HG02973 (cell line): ENCODE data around the gene NABP2.
"Not testable (repeated sequence)": the region's sequence is repeated elsewhere in the genome, so short reads cannot be mapped to it uniquely, and the experiment has no call there.

Experiments
- ATAC-seq: cut with Tn5 transposase; IDR thresholded peaks from one replicate; pipeline ENCODE4 v1.9.1; 2021; ENCODE audit warnings: moderate library complexity; ENCODE audit not compliant: unreplicated experiment

NABP2 gene

DNA sequence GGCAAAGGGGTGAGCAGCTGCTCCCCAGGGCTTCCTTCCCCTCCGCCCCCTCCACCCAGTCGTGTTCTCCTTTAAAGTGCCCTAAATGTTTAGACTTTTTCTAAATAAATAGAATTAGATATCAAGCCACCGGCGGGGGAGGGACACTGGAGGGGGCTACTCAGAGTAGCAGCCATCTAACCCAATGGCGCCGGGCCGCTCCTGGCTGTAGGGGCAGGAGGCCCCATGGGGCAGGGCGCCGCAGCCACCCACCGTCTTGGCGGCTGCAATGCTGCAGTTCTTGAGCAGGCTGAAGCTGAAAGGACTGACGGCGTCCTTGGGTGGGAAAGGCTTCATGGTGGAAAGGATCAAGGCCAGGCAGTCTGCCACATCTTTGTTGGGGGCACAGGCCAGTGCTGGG lies 18.8 kb downstream of the NABP2 start:
- ATAC-seq: no peak

DNA sequence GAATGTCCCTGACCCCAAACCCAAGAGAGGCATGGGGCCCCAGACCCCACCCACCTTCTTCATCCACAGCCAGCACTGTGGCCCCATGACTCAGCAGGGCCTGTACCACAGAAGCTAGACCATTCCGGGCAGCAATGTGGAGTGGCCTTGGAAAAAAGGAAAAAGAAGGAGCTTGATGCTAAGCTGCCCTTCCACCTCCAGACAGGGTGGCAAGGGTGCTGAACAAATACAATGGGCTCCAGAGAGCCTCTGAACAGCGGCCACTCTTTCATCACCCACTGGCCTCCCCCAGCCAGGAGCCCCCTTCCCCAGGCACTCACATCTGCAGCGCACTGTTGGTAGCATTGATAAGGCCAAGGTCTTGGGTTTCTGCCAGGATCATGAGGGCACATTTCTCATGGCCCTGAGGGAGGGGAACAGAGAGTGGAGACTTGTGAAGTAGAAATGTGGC lies 19.6 kb downstream of the NABP2 start:
- no peak for ATAC-seq

DNA sequence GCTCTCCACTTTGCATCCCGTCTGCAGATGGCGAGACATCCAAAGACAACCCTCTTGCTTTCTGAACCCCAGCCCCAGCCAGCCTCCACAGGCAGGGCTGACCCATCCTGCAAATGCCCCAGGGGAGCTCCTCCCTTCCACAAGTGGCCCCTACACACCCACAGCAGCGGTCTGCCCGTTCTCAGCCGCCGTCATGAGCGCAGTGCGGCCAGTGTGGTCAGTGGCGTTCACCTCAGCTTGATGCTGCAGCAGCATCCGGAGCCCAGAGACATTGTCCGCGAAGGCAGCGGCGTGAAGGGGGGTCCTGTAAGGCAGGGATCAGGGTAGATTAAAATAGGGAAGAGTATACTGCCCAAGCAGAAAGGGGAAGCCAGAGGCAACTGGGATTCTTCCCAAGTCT lies 20.4 kb downstream of the NABP2 start:
- no peak for ATAC-seq

- ATAC-seq: no peak
Measured at GRCh38 chr12:56247923-56248322, 23.8 kb downstream of the NABP2 start.

- no peak for ATAC-seq
Measured at GRCh38 chr12:56248711-56249110, 24.6 kb downstream of the NABP2 start.

DNA sequence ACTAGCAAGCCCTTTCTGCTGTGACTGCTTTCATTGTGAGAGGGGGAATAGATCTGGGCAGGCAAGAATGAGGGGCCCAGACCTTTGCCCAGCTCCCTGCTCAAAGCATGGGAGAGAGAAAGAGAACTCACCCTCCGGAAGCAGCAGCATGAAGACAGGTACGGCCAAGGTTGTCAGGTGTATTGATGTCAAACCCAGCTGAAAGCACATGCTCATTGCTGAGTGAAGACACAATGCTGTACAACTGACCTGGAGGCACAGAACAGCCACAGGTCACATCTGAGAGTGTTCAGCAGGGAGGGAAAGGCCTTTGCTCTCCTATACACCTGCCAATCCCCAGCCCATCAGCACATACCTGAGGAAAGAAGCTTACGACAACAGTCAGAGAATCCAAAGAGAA lies 28.5 kb downstream of the NABP2 start:
- no peak for ATAC-seq

DNA sequence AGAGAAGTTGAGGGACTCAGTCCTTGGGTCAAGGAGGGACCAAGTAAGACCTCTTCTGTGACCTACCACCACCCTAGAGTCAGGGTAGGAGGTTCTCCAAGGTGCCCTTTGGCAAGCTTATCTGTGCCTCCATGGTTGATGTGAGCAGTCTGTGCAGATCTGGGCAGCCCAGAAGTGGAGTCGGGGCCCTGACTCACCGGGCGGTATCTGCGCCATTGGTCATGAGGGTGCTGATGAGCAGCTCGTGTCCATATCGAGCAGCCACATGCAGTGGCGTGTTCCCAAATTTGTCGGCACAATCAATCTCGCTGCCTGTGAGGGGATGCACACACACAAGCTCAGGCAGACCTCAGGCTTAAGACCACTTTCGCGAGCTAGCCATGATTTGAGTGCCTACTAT lies 28.9 kb downstream of the NABP2 start:
- ATAC-seq: no peak

DNA sequence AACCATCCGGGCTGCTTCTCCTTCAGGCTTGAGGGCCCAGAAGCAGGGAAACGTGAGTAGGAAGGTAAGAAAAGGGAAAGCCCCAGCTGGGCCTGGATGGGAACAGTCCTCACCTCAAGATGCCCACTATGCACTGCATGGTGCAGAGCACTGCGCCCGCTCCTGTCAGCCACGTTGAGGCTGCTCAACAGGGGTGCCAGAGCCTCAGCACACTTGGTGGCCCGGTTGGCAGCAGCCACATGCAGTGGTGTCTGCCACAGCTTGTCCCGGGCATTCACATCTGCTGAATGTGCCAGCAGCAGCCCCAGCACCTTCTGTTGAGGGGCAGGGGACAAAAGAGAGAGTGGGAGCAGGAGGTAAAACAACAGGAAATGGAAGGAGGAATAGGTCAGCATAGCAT lies 31.5 kb downstream of the NABP2 start:
- no peak for ATAC-seq

GRCh38 chr12:56256326-56256960 lies 32.3 kb downstream of the NABP2 start:
- no peak for ATAC-seq

DNA sequence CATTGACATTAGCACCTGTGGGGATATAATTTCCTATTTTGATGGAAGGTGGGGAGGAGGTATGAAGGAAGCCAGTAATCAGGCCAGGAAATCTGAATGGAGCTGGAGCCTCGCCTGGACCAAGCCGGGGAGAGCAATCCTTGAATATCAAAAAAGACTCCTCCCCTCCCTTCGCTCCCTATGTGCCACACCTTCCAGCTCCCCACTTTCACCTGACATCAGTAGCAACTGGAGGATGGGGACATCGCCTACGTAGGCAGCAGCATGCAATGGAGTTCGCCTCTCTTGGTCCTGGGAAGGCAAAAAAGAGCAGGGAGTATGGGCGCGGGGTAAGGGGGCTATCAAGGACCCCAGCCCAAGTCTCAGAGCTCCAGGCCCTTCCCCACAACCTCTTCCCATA lies 32.9 kb downstream of the NABP2 start:
- no peak for ATAC-seq

DNA sequence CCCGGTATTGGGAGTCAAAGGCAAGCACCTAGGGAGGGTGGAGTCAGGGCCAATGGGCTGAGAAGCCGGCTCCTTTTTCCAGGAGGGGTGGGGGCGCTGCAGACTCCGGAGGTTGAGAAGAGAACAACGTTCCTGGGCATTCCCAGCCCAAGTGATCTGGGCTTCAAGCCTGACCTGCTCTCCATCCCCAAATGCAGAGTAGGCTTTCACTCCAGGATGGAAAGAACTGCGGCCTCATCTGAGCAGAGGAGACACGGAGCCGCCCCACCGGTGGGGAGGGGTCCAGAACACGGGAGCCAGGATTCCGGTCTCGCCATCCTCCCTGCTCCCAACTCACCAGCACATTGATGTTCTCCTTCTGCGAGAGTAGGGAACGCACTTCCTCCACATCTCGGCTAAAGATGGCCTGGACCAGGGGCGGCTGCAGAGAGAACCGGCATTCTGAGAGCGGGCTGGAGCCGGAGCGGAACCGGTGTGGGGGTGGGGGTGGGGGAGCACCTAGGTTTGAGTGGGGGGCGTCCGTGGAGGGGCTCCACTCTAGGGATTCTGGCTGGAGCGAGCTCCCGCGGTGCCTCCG lies 33.4 kb downstream of the NABP2 start:
- ATAC-seq: peak; percentile 21

GRCh38 chr12:56258068-56258819 lies 34.1 kb downstream of the NABP2 start, which contains the start of gene ANKRD52:
TSS of gene ANKRD52 (minus strand) at chr12:56258384. CDS start at chr12:56258269, 115 bp downstream.
- peak; percentile 82 for ATAC-seq

- ATAC-seq: no peak
Measured at GRCh38 chr12:56258820-56259183, 34.7 kb downstream of the NABP2 start.

DNA sequence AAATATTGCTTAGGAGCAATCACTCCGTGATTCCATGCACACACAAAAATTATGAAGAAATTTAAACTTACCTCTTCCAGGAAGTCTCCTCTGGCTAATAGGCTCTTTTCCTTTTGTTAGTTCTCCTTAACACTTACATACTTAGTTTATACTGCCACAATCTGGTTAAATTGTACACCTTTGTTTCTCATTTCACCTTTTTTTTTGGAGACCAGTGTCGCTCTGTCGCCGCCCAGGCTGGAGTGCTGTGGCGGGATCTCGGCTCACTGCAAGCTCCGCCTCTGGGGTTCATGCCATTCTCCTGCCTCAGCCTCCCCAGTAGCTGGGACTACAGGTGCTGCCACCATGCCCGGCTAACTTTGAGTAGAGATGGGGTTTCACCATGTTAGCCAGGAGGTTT lies 36.2 kb downstream of the NABP2 start:
- ATAC-seq: no peak

GRCh38 chr12:56260921-56261320 lies 36.8 kb downstream of the NABP2 start:
- no peak for ATAC-seq

GRCh38 chr12:56261503-56262232 lies 37.5 kb downstream of the NABP2 start:
- no peak for ATAC-seq

DNA sequence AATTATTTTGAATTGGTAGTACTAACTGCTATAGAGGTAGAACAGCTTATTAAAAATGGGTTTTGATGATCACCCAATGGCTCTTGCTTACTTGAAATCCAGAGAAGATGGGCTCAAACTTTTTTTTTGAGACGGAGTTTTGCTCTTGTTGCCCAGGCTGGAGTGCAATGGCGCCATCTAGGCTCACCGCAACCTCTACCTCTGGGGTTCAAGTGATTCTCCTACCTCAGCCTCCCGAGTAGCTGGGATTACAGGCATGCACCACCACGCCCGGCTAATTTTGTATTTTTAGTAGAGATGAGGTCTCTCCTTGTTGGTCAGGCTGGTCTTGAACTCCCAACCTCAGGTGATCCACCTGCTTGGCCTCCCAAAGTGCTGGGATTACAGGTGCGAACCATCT lies 38.8 kb downstream of the NABP2 start:
- ATAC-seq: not testable (repeated sequence)

DNA sequence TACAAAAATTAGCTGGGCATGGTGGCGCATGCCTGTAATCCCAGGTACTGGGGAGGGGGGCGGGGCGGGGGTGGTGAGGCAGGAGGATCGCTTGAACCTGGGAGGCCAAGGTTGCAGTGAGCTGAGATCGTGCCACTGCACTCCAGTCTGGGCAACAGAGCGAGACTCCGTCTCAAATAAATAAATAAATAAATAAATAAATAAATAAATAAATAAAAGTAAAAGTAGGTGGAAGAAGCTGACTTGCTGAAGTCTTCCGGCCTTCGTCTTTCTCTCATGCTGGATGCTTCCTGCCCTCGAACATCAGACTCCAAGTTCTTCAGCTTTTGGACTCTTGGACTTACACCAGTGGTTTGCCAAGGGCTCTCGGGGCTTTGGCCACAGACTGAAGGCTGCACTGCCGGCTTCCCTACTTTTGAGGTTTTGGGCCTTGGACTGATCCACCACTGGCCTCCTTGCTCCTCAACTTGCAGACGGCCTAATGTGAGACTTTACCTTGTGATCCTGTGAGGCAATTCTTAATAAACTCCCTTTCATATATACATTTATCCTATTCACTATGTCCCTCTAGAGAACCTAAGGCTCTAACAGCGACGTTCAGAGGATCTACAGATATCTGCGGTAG lies 42.0 kb downstream of the NABP2 start:
- ATAC-seq: not testable (repeated sequence)

DNA sequence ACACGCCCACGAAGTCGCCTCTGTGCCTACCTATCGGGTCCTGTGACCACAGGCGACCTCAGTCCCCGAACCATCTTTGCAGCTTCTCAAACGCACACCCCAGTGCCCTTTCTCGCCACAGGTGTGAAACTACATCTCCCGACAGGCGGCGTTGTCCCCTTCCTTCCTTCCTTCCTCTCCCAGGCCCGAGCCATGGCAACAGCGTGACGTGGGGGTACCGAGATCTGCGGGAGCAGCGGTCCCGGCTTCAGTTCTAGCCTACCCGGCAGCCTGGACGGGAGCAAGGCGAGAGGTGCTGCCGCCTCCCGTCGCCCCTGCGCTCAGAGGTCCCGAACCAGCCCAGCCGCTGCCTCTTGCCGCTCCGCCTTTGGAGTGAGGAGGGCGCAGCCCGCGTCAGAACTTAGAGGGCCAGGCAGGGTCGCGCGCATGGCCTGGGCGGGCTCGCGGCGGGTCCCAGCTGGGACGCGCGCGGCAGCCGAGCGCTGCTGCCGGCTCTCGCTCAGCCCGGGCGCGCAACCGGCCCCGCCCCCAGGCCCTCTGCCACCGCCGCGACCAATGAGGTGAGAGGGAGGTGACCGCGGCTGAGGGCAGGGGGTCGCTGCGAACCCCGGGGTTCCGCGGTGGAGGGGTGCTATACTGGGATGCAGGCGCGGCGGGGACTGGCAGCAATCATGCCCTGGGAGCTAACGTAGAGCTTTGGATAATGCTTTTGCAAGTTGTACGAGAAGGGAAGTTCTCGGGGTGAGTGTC lies 42.7 kb downstream of the NABP2 start, which contains the start of gene COQ10A:
Gene COQ10A (plus strand): TSS at position 250 of the 750 bp plus-strand sequence. CDS start 177 bp downstream, at position 427.
- ATAC-seq: peak; percentile 82

DNA sequence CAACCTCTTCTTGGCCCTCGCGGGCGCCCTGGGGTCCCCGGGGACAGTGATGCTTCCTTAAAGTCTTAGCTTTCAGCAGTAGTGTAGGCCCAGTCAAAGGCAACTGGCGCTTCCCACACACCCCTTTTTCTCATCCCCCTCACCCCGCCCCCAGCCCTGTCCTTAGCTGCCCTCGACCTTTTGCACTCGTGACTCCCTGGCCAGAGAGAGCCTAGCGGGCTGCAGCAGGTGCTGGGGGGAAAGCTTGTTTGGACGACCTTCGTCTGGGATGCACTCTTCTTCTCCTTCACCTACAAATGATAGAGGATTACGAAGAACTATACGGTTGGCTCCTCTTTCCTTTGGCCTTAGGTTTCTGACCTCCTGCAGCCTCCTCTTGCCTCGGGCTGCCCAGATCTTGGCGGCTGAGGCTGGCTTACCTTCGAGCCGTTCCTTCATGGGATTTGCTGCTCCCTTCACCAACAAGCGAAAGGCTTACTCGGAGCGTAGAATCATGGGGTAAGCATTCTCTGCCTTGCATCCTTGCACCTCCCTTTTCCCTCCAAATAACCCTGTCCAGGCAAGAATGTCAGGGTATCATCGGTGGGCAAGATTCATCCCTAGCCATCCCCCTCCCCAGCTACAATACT lies 43.4 kb downstream of the NABP2 start:
- ATAC-seq: no peak
